Putamen (tissue), 1 donor: ENCODE results near the gene P2RX4.

Source experiments
- DNase-seq: peaks from one replicate; pipeline ENCODE4 v3.0.0-alpha.2; 2016; ENCODE audit warnings: low spot score

P2RX4 gene

GRCh38 chr12:121241156-121241970, 31.4 kb downstream of the P2RX4 start:
- DNase-seq, result no peak

- no peak for DNase-seq
Measured at GRCh38 chr12:121245031-121245430, 35.1 kb downstream of the P2RX4 start.

GRCh38 chr12:121245951-121246350, 36.0 kb downstream of the P2RX4 start:
- peak; percentile 69 for DNase-seq

GRCh38 chr12:121246893-121247557, 37.1 kb downstream of the P2RX4 start:
- no peak for DNase-seq

- DNase-seq, result no peak
Measured at GRCh38 chr12:121248622-121249021, 38.7 kb downstream of the P2RX4 start.

GRCh38 chr12:121250359-121250758, 40.4 kb downstream of the P2RX4 start:
- no peak for DNase-seq

- no peak for DNase-seq
Measured at GRCh38 chr12:121251838-121252237, 41.9 kb downstream of the P2RX4 start.

GRCh38 chr12:121252712-121253345, 42.9 kb downstream of the P2RX4 start:
- DNase-seq, result no peak

GRCh38 chr12:121253638-121254335, 43.9 kb downstream of the P2RX4 start:
- DNase-seq, result no peak

GRCh38 chr12:121255433-121255832, 45.5 kb downstream of the P2RX4 start:
- no peak for DNase-seq

GRCh38 chr12:121257704-121258449, 47.9 kb downstream of the P2RX4 start:
- peak; percentile 80 for DNase-seq

- no peak for DNase-seq
Measured at GRCh38 chr12:121259074-121259473, 49.1 kb downstream of the P2RX4 start.

GRCh38 chr12:121260091-121260490, 50.2 kb downstream of the P2RX4 start:
- no peak for DNase-seq

- no peak for DNase-seq
Measured at GRCh38 chr12:121261398-121261797, 51.5 kb downstream of the P2RX4 start.

GRCh38 chr12:121263206-121263935, 53.4 kb downstream of the P2RX4 start:
- DNase-seq, result no peak

- no peak for DNase-seq
Measured at GRCh38 chr12:121264135-121264534, 54.2 kb downstream of the P2RX4 start.

GRCh38 chr12:121264951-121265515, 55.1 kb downstream of the P2RX4 start:
- DNase-seq, result no peak

GRCh38 chr12:121267822-121268221, 57.9 kb downstream of the P2RX4 start:
- DNase-seq, result no peak

GRCh38 chr12:121273364-121273896, 63.5 kb downstream of the P2RX4 start:
- DNase-seq, result no peak

GRCh38 chr12:121274036-121274763, 64.3 kb downstream of the P2RX4 start:
- no peak for DNase-seq
